Smooth muscle cell (in vitro differentiated cells): ENCODE data around the gene C2CD5. TPM values are rescaled to one million over a fixed set of nuclear protein-coding genes. Genes with fewer than 3 reads are reported as not detected.
"Not testable (repeated sequence)": the region's sequence is repeated elsewhere in the genome, so short reads cannot be mapped to it uniquely, and the experiment has no call there.

ENCODE experiments used
- DNase-seq: peaks from one replicate; lab custom pipeline; 2025; ENCODE audit not compliant: unreplicated experiment; lab: John Stamatoyannopoulos, UW
- H2AFZ ChIP-seq: fragments of 200-600 bp; sonication (generic); 2 replicates; pipeline ENCODE4 v1.6.0; 2016; ENCODE audit warnings: antibody characterized with exemption, low read depth, mild to moderate bottlenecking
- H3F3A ChIP-seq: fragments of 200-600 bp; sonication (generic); 2 replicates; pipeline ENCODE4 v1.6.0; 2017; ENCODE audit warnings: antibody characterized with exemption, low read depth
- H3K27ac ChIP-seq: fragments of 200-600 bp; sonication (generic); 2 replicates; pipeline ENCODE4 v1.5.1; 2016; ENCODE audit warnings: low read depth, mild to moderate bottlenecking
- H3K27me3 ChIP-seq: fragments of 200-600 bp; sonication (generic); 2 replicates; pipeline ENCODE4 v1.6.1; 2016; ENCODE audit warnings: low read depth, mild to moderate bottlenecking
- H3K36me3 ChIP-seq: fragments of 200-600 bp; sonication (generic); 2 replicates; pipeline ENCODE4 v1.5.1; 2016; ENCODE audit warnings: low read depth
- H3K4me1 ChIP-seq: fragments of 200-600 bp; sonication (generic); 2 replicates; pipeline ENCODE4 v1.5.1; 2016; ENCODE audit warnings: low read depth
- H3K4me2 ChIP-seq: fragments of 200-600 bp; sonication (generic); 2 replicates; pipeline ENCODE4 v1.6.0; 2016; ENCODE audit warnings: mild to moderate bottlenecking
- H3K4me3 ChIP-seq: fragments of 200-600 bp; sonication (generic); 2 replicates; pipeline ENCODE4 v1.5.1; 2016; ENCODE audit warnings: mild to moderate bottlenecking
- H3K79me2 ChIP-seq: fragments of 200-600 bp; sonication (generic); 2 replicates; pipeline ENCODE4 v1.6.0; 2016; ENCODE audit warnings: low read depth, mild to moderate bottlenecking
- H3K9ac ChIP-seq: fragments of 200-600 bp; sonication (generic); 2 replicates; pipeline ENCODE4 v1.6.0; 2016; ENCODE audit warnings: low read depth
- H3K9me3 ChIP-seq: fragments of 200-600 bp; sonication (generic); replicated peaks from 2 replicates; pipeline ENCODE4 v1.5.1; 2016; ENCODE audit warnings: low read depth
- H4K20me1 ChIP-seq: fragments of 200-600 bp; sonication (generic); 2 replicates; pipeline ENCODE4 v1.6.0; 2016; ENCODE audit warnings: low read depth
- WGBS: methylation state at CpG from one replicate; pipeline ENCODE4 v1.1.7; 2016; ENCODE audit warnings: low lambda C conversion rate; 5-methylcytosine and 5-hydroxymethylcytosine counted together
- polyA plus RNA-seq: library from polyadenylated mRNA; unstranded; fragments of >200 nt; fragmentation: Nextera tagmentation; extraction: Ambion mirVana; gene quantifications from 2 replicates; pipeline ENCODE4 v1.2.1, GENCODE V29; 2016
- total RNA-seq: library from RNA; depleted of rRNA; stranded (reverse); fragments of >200 nt; gene quantifications from 2 replicates; pipeline ENCODE4 v1.2.3, GENCODE V29; 2014
- TF ChIP-seq, protein P1 (sequence below): fragments of 200-600 bp; sonication (generic); IDR thresholded peaks from 2 replicates; pipeline ENCODE4 v1.5.1; 2017; ENCODE audit warnings: borderline replicate concordance, mild to moderate bottlenecking, antibody characterized with exemption; ENCODE audit not compliant: insufficient read depth, poor library complexity, severe bottlenecking

Gene C2CD5
- total and polyA plus RNA-seq, 2 experiments from 2014 or later = 6.4 to 13.2 TPM

DNA sequence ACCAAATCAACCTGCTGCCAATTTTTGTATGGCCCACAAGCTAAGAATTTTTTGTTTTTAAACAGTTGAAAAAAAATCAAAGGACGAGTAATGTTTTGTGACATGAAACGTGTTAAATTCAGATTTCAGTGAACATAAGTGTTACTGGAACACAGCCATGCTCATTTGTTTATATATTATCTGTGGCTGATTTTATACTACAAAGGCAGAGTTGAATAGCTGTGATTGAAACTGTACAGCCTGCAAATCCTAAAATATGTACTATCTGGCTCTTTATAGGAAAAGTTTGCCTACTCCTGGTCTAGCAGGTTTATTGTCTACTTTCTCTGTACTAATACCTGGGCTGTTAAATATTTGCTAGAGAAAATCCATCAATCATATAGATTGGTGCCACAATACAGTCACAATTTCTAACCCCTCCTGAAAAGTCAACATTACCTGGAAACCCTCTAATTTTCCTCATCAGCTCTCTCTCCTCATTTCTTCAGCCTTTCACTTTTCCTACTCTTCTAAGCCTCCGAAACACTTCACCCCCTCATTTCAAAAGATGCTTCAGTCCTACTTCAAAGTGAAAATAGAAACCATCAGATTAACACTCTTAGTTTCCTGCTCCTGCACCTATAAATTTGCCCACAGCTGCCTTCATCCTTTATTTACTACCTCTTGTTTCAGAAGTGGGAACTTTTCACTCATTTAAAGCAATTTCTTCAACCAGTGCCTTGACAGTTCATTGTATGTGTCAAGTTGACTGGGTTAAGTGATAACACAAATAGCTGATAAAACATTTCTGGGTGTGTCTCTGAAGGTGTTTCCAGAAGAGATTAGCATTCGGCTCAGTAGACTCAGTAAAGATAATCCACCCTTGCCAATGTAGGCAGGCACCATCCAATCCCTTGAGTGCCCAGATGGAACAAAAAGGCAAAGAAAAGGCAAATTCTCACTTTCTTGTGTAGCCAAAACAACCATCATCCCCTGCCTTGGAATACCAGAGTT, 18.0 kb upstream of the C2CD5 start:
- no peaks in the 10 kb centered on the region for H3F3A ChIP-seq
- DNase-seq = no peak
- no peaks in the 10 kb centered on the region for H3K27me3 ChIP-seq
- no peak overlapping the region for H3K27ac ChIP-seq
- no peak overlapping the region for H2AFZ ChIP-seq
- TF ChIP-seq, protein P1, sequence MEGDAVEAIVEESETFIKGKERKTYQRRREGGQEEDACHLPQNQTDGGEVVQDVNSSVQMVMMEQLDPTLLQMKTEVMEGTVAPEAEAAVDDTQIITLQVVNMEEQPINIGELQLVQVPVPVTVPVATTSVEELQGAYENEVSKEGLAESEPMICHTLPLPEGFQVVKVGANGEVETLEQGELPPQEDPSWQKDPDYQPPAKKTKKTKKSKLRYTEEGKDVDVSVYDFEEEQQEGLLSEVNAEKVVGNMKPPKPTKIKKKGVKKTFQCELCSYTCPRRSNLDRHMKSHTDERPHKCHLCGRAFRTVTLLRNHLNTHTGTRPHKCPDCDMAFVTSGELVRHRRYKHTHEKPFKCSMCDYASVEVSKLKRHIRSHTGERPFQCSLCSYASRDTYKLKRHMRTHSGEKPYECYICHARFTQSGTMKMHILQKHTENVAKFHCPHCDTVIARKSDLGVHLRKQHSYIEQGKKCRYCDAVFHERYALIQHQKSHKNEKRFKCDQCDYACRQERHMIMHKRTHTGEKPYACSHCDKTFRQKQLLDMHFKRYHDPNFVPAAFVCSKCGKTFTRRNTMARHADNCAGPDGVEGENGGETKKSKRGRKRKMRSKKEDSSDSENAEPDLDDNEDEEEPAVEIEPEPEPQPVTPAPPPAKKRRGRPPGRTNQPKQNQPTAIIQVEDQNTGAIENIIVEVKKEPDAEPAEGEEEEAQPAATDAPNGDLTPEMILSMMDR = no peak
- H3K4me2 ChIP-seq = no peak overlapping the region
- 79% methylated on average over 4 of the region's 4 CpGs for WGBS
- H3K79me2 ChIP-seq = no peaks in the 10 kb centered on the region
- H3K36me3 ChIP-seq = no peaks in the 10 kb centered on the region
- H3K9me3 ChIP-seq = no peaks in the 10 kb centered on the region
- H3K9ac ChIP-seq = no peak overlapping the region
- no peaks in the 10 kb centered on the region for H4K20me1 ChIP-seq
- H3K4me3 ChIP-seq = no peak overlapping the region
- H3K4me1 ChIP-seq = no peaks in the 10 kb centered on the region

DNA sequence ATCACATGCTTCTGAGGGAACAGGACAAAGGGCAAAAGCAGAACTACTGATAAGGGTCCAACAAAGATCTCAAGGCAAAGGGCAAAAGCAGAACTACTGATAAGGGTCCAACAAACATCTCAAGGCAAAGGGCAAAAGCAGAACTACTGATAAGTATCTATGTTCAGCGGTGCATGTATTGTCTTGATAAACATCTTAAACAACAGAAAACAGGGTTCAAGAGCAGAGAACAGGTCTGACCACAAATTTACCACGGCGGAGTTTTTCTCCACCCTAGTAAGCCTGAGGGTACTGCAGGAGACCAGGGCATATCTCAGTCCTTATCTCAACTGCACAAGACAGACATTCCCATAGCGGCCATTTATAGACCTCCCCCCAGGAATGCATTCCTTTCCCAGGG, 10.4 kb upstream of the C2CD5 start:
- H3K27me3 ChIP-seq, H3K36me3 ChIP-seq, H3K9ac ChIP-seq, H3F3A ChIP-seq, H3K4me1 ChIP-seq, H3K4me2 ChIP-seq, H4K20me1 ChIP-seq, H3K4me3 ChIP-seq, H3K9me3 ChIP-seq, DNase-seq, H3K79me2 ChIP-seq, H3K27ac ChIP-seq, H2AFZ ChIP-seq: not testable (repeated sequence)
- 97% methylated on average over 4 of the region's 4 CpGs for WGBS

DNA sequence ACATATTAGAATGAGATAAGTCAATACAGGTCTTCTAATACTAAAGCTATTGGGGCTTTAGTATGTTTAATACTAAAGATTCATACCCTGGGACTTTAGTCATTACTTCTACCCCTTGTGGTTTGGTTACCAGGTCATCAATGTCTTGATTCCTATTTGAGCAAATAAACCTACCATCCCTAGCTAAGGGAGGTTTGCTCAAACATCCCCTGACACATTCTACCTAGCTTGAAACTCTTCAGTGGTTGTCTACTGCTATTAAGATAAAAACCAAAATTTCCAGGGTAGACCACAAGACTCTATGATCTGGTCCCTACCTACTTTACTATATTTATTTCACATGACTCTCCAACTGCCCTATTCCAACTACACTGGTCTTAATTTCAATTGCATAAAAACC, 7.3 kb upstream of the C2CD5 start:
- no peaks in the 10 kb centered on the region for H3F3A ChIP-seq
- no peak overlapping the region for H3K9ac ChIP-seq
- no peaks in the 10 kb centered on the region for H3K36me3 ChIP-seq
- no peaks in the 10 kb centered on the region for H3K9me3 ChIP-seq
- no peaks in the 10 kb centered on the region for H4K20me1 ChIP-seq
- no peaks in the 10 kb centered on the region for H3K4me1 ChIP-seq
- H3K27ac ChIP-seq = no peak overlapping the region
- no peak overlapping the region for H3K4me3 ChIP-seq
- no peaks in the 10 kb centered on the region for H3K27me3 ChIP-seq
- TF ChIP-seq, protein P1 = no peak
- H3K4me2 ChIP-seq = no peak overlapping the region
- H2AFZ ChIP-seq = no peak overlapping the region
- no peaks in the 10 kb centered on the region for H3K79me2 ChIP-seq
- DNase-seq = no peak

DNA sequence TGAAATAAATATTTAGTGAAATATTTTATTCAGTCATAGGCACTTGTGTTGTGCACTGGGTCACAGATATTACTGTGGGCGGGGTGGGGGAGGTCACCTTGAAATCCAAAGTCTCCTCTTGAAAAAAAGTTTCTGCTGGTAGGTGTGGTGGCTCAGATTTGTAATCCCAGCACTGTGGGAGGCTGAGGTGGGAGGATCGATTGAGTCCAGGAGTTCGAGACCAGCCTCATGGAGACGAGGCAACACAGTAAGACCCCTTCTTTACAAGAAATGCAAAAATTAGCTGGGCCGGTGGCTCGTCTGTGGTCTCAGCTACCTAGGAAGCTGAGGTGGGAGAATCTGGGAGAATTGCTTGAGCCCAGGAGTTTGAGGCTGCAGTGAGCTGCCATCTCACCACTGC, 913 bp upstream of the C2CD5 start:
- H3K4me1 ChIP-seq = peaks cover 8% of the 10 kb centered on the region
- H3K9ac ChIP-seq = no peak overlapping the region
- no peaks in the 10 kb centered on the region for H3F3A ChIP-seq
- over 99% methylated on average over 6 of the region's 6 CpGs for WGBS
- no peaks in the 10 kb centered on the region for H3K27me3 ChIP-seq
- no peak overlapping the region for H3K4me3 ChIP-seq
- no peaks in the 10 kb centered on the region for H3K36me3 ChIP-seq
- no peaks in the 10 kb centered on the region for H4K20me1 ChIP-seq
- DNase-seq = no peak
- no peak overlapping the region for H3K27ac ChIP-seq
- TF ChIP-seq, protein P1 = no peak
- H2AFZ ChIP-seq = peak overlapping the region; percentile 95
- no peaks in the 10 kb centered on the region for H3K9me3 ChIP-seq
- peaks cover 5% of the 10 kb centered on the region for H3K79me2 ChIP-seq
- H3K4me2 ChIP-seq = peak overlapping the region; percentile 94
